ENCODE measurements around the gene NRIP2.
A peak's percentile ranks its signal among the peaks of the same experiment; 100 is the strongest.

The NRIP2 gene

DNA sequence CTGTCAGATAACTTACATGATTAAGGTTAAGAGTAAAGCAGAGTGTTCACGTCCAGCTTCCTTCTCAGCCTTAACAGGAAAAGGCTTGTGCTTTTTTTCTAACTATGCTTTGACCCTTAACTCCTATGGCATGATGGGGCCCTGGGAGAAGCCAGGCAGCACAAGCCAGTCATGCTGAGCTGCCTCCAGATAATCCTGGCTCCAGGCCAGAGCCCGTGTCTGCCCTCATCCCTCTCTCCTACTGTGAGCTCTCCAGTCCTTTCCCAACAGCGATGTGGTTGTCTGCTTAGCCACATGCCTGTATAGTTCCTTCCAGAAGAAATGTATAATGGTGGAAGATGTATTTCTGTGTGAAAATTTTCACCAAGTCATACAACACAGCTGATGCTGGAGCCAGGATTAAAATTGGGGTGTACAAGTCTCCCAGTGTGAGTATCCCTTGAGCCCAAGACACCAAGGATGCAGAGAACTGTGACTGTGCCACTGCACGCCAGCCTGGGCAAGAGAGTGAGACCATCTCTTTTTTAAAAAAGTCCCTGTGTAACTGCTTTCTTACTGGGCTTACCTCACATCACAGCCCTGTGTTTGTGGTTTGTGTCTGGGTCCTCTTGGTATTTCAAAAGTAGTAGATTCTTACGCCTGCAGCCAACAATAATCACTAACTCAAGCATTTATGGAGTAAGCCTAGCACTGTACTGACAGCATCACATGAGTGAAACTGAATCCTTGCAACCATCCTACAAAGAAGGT, 30.3 kb downstream of the NRIP2 start:
- DNase-seq: peak; percentile 61

- no peak for DNase-seq
Observed at GRCh38 chr12:2803635-2804392, 31.0 kb downstream of the NRIP2 start.

GRCh38 chr12:2801044-2801783, 33.6 kb downstream of the NRIP2 start:
- DNase-seq: no peak

DNA sequence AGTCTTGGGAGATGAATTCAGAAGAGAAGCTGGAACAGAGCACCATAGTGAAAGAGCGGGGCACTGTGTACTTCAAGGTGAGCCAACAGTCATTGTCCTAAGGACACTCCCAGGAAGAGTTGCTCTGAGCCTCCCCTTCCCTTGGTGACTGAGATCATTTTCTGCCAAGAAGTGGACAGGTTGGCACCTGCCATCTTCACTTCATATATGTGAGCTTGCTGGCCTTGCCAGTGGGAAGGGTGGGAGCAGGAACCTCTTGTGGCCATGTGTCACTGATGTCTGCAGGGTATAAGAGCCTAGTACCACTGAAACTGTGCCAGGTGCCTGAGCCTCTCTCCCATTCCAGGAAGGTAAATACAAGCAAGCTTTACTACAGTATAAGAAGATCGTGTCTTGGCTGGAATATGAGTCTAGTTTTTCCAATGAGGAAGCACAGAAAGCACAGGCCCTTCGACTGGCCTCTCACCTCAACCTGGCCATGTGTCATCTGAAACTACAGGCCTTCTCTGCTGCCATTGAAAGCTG, 34.7 kb downstream of the NRIP2 start:
- no peak for DNase-seq

DNA sequence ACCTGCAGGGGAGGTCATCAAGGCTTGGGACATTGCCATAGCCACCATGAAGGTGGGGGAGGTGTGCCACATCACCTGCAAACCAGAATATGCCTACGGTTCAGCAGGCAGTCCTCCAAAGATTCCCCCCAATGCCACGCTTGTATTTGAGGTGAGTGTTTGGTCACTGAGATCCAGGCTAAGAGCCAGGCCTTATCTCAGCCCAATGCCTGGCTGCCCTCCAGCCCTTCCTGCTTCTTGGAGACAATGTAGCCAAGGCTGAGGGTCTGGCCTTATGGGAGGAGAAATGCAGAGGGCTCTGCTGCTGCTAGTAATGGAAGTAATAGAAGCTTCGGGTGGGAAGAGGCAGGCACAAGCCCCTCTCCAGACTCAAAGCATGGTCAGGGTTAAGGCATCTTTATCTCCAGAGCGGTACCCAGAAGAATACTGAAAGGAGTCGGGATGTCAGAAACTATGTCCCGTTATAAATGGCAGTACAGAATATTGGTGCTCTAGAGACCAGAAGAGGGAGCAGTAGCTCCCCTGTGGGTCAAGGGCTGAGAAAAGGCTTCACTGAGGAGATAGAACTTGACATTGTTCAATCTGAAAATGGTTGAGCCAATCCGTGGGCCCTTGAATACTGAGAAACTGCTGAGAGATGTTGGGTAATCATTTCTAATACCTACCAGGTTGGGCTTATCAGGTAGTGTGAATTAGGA, 37.0 kb downstream of the NRIP2 start:
- no peak for DNase-seq

DNA sequence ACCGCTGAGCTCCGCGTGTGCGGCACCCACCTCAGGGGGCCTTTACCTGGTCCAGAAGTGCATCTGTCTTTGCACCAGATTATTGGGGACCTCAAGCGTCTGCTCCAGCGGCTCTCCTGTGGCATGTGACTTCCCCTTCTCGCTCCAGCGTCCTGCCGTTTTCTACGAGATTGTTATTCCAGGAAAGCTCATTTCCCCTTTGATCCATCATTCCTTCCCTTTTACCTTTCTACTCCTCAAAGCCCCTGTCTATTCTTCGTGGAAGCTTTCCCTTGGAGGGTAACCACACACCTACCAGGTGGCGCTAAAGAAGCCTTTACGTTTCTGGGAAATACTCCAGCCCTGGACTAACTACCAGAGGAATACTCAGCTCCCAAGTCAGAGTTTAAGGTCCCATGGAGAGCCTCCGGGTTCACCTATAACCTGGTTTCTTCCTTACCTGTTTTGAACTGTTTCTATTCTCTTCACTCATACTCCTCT, 38.6 kb downstream of the NRIP2 start:
- no peak for DNase-seq

DNA sequence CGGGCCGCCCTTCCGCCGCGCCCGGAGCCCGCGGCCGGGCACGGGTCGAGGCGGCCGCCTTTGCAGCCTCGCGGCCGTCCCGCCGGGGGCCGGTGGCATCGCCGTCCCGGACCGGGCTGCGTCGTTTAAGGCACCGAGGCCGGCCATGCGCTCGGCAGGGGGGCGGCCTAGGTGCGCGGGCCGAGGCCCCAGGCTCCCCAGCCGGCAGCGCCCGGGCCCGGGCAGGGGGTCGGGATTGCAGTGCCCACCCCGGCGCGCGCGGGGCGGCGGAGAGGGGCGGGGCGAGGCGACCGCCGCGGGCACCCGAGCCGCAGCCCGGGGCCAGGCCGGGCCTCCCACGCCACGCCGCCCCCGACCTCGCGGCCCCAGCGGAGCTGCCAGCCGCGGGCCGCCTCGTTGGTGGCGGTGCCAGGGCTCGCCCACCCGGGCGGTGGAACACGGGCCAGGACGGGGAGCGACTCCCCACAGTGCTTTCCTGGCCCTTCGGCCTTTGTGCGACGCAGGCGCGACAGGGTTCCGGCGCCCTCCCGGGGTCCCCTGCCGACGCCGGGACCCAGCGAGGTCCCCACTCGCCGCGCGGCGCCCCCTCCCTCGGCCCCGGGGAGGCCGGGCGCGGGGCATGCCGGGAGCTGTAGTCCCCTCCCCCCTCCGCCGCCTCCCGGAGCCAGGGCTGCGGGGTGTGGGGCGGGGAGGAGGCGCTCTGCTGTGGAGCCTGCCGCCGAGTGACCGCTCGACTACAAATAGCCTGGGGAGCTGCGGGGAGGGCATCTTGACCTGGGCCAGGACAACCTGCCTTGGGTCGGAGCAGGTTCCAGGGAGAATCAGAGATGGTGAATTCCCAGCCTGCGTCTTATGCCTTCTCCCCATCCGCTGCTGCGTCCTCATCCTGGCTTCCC, 39.3 kb downstream of the NRIP2 start:
- peak; percentile 59 for DNase-seq

- DNase-seq: peak; percentile 81
Observed at GRCh38 chr12:2794736-2795289, 40.0 kb downstream of the NRIP2 start, which contains the start of gene FKBP4. Gene FKBP4 (plus strand): TSS chr12:2794970. CDS start chr12:2795140, 170 bp downstream.

DNA sequence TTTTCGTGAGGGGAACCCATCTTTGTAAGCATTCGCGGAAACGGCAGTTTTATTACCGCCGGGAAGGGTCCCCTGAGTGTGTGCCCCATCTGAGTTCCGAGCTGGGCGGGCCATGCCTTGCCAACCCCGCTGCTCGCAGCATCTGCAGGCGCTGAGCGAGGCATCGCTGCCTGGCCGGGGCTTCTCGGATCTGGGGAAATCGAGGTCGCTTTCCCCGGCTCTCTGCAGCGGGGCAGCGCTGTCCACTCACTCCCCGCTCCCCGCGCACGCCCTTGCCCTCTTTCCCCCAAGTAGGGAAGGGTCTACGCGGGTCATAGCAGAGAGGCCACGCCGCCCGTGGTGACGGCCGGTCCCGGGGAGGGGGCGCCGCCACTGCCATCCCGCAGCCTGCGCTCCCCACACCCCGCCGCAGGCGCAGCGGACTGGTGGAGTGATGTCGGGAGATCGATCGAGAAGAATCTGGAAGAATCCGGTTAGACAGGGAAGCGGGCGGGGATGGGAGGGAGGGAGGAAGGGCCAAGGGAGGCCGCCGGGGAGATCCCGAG, 40.6 kb downstream of the NRIP2 start:
- DNase-seq: no peak

GRCh38 chr12:2793561-2793960, 41.3 kb downstream of the NRIP2 start:
- DNase-seq: no peak

DNA sequence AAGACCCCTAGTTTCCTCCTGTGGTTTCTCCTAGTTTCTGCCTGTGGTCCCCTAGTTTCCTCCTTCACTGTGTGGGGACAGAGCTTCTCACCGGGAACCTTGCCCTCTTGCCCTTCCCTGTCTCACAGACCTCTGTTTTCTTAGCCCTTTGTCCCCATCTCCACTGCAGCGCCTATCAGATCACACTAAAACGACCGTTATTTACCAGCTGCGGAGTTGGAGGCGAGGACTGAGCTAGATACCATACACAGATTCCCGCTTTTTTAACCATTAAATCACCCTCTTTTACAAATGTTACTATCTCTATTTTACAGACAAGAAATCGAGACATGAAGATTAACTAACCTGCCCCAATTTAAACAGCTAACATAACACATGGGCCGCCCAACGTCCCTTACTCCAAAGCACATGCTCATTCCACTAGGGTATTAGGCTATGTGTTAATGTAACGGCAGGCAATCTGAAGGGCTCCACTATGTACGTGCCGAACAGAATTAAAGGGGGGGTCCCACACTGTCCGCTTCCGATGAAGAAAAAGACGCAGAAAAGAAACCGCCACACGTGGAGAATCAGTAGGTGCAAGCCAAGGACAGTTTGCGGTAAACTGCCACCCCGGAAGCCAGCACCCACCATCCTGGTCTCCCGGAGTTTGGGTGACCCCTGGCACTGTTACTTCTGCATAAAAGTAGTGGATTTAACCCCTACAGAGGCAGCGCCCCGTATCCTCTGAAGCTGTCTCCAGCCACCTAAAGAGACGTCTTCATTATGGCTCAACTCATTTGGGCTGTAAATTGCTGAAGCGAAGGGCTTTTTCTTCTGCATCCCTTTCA, 41.9 kb downstream of the NRIP2 start:
- DNase-seq: no peak

- DNase-seq: no peak
Observed at GRCh38 chr12:2791089-2791488, 43.7 kb downstream of the NRIP2 start.

DNA sequence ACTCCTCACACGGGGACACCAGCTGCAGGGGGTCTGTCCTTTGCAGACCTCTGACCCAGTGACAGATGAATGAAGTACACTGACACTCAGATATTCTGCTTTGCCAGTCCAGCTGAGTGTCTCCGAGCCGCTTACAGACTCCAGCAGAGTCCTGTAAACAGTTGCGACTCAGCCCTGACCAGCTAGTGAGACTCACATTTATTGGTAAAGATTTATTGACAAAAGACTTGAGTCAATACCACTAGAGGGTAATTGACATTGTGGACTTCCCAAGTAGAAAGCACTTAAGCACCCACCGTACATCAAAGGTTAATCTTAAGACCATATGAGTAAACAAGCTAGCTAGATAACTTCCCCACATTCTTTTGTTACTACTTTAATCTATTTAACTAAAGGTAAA, 49.8 kb downstream of the NRIP2 start:
- DNase-seq: no peak

DNA sequence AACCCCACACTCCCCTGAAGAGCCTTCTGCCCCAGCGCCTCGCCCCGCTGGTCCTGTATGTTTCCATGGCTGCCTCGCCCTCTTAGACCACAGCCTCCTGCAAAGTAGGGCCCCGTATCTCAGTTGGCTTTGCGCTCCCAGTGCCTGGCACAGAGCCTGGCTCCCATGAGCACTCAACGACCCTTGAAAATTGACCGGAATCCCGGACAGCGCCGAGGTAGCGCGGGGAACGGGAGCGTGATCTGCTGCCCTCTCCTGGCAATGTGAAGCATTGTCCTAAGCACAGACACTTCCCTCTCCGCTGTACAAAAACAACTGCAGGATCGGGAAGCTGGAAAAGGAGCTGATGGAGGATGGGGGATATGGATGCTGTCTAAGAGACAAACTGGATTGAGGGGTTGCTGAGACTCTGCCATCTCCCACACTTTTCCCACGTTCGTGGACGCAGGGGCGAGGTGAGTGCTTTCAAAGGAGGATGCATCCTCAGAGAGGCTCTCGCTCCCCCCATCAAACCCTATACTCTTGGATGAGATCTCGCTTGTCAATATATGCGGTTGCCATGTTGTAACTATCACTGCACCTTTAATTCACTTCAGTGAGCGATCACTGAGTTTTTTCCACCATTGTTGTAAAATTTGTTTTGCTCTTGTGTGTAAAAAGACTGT, 50.8 kb downstream of the NRIP2 start:
- peak; percentile 41 for DNase-seq

DNA sequence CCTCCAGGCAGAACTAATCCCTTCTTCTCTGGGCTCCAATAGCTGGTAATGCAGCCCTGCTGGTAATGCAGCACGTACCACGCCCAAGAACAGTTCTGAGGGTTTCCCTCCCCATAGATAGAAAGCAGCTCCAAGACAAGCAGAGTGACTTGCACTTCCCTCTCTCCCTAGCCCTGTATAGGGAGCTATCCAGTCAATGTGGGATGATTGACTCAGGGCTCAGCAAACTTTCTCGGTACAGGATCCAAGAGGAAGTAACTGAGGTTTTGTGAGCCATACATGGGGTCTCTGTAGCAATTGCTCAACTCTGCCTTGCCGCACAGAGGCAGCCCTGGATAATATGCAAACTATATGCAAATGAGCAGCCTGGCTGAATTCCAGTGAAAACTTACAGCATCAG, 55.6 kb downstream of the NRIP2 start:
- DNase-seq: no peak

DNA sequence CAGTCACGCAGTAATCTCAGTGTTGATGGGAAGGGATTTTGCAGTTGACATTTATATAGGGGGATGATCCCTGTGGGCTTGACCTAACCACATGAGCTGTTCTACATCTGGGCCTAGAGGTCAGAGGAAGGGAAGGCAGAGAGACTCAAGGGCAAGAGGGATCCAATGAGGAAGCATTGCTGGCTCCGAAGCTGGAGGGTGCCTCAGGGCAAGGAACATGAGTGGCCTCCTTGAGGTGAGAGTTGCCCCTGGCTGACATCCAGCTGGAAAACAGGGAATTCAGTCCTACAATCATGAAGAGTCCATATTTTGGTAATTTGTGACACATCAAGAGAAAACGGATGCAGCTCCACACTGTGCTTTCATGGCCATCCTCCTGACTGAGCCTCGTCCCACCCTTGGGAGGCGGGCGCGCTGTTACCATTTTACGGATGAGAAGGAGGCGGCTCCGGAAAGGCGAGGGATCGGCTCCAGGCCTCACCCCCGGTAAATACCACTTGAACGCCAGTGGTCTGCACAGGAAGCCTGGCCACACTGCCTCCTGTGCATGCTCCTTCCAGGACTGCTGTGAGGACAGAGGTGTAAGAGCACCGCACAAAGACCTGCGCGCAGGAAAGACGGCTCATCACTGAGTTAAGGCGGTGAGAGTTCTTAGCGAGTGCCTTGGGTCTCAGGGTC, 58.6 kb downstream of the NRIP2 start:
- DNase-seq: no peak

DNA sequence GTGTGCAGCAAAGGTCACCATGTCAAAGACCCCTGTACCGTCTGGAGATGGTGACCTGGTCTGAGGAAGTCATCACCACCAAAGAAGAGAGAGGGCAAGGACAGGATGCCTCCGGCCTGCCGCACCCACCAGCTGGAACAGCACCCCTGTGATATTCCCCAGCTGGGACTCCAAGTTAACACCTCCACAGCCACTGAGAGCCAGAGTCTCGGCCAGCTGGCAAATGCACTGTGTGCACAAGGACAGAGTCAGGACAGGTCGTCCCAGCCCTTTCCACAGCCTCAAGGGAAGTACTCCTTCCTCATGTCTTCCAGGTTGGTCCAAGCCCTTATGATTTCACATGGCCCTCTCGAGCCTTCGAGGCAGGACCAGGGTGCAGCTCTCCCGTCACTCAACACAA, 59.4 kb downstream of the NRIP2 start:
- DNase-seq: no peak
